ENCODE results near the gene CLDN20.
"Not testable (repeated sequence)": the region's sequence is repeated elsewhere in the genome, so short reads cannot be mapped to it uniquely, and the experiment has no call there.

Gene CLDN20

GRCh38 chr6:155271145-155271544, 7.3 kb downstream of the CLDN20 start:
- no peak for DNase-seq

- no peak for DNase-seq
These were observed 8.8 kb downstream of the CLDN20 start for GRCh38 chr6:155272353-155273232.

- DNase-seq = no peak
These were observed 9.6 kb downstream of the CLDN20 start for GRCh38 chr6:155273431-155273830.

GRCh38 chr6:155274106-155274505, 10.3 kb downstream of the CLDN20 start:
- no peak for DNase-seq

GRCh38 chr6:155274533-155274932, 10.7 kb downstream of the CLDN20 start:
- DNase-seq = no peak

- no peak for DNase-seq
These were observed 12.1 kb downstream of the CLDN20 start for GRCh38 chr6:155275808-155276480.

GRCh38 chr6:155276638-155277037, 12.8 kb downstream of the CLDN20 start:
- DNase-seq = no peak

- no peak for DNase-seq
These were observed 14.7 kb downstream of the CLDN20 start for GRCh38 chr6:155278319-155279049.

GRCh38 chr6:155284775-155285174, 21.0 kb downstream of the CLDN20 start:
- DNase-seq = no peak

GRCh38 chr6:155287762-155288161, 23.9 kb downstream of the CLDN20 start:
- DNase-seq = no peak

GRCh38 chr6:155290491-155290890, 26.7 kb downstream of the CLDN20 start:
- no peak for DNase-seq

- no peak for DNase-seq
These were observed 27.5 kb downstream of the CLDN20 start for GRCh38 chr6:155291291-155291690.

- DNase-seq = no peak
These were observed 28.9 kb downstream of the CLDN20 start for GRCh38 chr6:155292711-155293110.

GRCh38 chr6:155297669-155298068, 33.9 kb downstream of the CLDN20 start:
- DNase-seq = no peak

GRCh38 chr6:155301867-155302266, 38.1 kb downstream of the CLDN20 start:
- DNase-seq = no peak

- DNase-seq = no peak
These were observed 39.6 kb downstream of the CLDN20 start for GRCh38 chr6:155303361-155303870.

- no peak for DNase-seq
These were observed 43.1 kb downstream of the CLDN20 start for GRCh38 chr6:155306958-155307357.

- DNase-seq = no peak
These were observed 45.3 kb downstream of the CLDN20 start for GRCh38 chr6:155309150-155309549.

- no peak for DNase-seq
These were observed 46.8 kb downstream of the CLDN20 start for GRCh38 chr6:155310596-155310995.

- peak; percentile 12 for DNase-seq
These were observed 47.3 kb downstream of the CLDN20 start for GRCh38 chr6:155311086-155311485.

GRCh38 chr6:155311583-155311982, 47.8 kb downstream of the CLDN20 start:
- no peak for DNase-seq

GRCh38 chr6:155312950-155313349, 49.1 kb downstream of the CLDN20 start:
- not testable (repeated sequence) for DNase-seq

- no peak for DNase-seq
These were observed 49.8 kb downstream of the CLDN20 start for GRCh38 chr6:155313602-155314091.

Measured in DMS79 (cell line).